ENCODE measurements around the gene PRPF8.

GRCh38 chr17:1712271-1712670 is 27.6 kb upstream of the PRPF8 start:
- TF ChIP-seq CTCF (IDR thresholded peaks at IDR 0.05) (no peak), POLR2A (IDR thresholded peaks at IDR 0.05) (no peak)
